Right renal cortex interstitium (tissue), 3 donors: ENCODE results near the gene SH2D4B. TPM values are rescaled to one million over a fixed set of nuclear protein-coding genes. Genes with fewer than 3 reads are reported as not detected.

Experiments used
- DNase-seq, 3 donors: peaks; one replicate each; pipeline ENCODE4 v3.0.0-alpha.2; 2013; ENCODE audit warnings: low read depth in 3 of 3, low spot score in 2 of 3
- polyA plus RNA-seq, 3 donors: library from polyadenylated mRNA; unstranded; fragments of 120-200 nt; gene quantifications; one replicate each; pipeline ENCODE4 v1.2.1, GENCODE V29; 2013; ENCODE audit not compliant: insufficient read length in 3 of 3

Gene SH2D4B
- polyA plus RNA-seq, 3 donors: 0.04 to 0.14 (median 0.12) TPM

- no peak for DNase-seq
These were observed 137.1 kb downstream of the SH2D4B start for GRCh38 chr10:80674809-80675208.

DNA sequence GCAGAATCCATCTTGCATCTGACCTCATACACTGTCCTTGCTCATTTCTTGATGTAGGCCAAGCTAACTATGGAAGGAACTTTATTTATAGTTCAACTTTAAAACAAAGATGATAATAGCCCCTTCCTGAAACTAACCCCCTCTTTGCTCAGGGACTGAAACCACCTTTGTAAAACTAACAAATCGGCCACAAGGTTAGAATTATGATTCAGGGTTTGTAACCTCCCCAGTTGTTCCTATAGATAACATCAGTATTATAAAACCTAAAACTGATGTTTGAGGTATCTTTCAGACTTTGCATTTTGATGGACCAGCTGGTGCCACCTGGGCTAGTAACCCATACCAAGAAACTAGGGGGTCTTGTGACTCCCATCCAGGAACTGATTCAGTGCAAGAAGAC lies 143.4 kb downstream of the SH2D4B start:
- DNase-seq: no peak

GRCh38 chr10:80684259-80684658 lies 146.6 kb downstream of the SH2D4B start:
- DNase-seq: no peak

GRCh38 chr10:80685355-80685754 lies 147.7 kb downstream of the SH2D4B start:
- DNase-seq: no peak

DNA sequence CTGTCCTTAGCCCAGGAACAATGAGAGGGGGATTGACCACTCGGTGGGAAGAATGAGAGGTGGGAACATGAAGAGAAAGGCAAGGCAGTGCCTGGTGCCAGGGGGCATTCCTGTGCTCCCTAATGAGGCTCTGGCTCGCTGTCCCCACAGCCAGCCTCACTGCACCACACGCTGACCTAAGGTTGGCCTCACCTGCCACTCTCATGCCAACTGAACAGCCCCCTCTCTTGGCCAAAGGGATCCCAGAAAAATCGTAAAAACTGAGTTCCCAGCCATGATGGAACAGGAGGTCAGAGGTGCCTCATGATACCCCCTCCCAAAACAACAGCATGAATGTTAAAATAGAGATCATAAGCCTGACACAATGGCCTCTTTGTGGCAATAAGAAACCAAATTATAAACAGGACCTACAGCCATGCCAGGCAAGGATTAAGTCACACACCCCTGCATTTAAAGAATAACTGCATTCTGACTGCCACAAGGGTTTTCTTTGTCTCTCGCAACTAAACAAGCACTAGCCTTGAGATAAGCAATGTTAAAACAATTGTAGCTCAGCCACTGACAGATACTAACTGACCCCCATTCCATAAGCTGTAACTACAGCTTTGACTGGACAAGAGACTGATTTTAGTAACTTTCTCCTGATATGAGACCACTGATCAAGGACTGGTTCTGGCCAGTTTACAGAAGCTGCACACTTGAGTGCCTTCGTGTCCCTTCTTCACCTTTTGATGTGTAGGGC lies 149.2 kb downstream of the SH2D4B start:
- no peak for DNase-seq

GRCh38 chr10:80687476-80687789 lies 149.7 kb downstream of the SH2D4B start:
- DNase-seq: no peak

DNA sequence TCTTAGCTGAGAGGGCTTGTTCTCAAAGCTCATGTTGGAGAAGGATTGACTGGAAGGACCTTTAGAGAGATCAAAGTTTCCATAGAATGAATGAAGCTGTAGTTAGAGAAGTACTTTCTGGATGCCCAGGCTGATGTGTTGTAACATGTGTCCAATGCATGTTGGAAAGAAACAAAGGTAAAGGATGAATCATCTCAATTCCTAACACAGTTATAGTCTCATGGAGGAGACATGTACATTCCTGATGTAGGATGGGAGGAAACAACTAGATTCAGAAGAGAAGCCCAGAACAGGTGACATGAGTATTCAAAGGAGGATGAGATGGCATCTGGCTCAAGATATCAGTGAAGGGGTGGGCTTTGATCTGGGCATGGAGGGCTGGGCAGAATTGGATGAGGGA lies 152.7 kb downstream of the SH2D4B start:
- no peak for DNase-seq

GRCh38 chr10:80691441-80691840 lies 153.7 kb downstream of the SH2D4B start:
- DNase-seq: no peak

DNA sequence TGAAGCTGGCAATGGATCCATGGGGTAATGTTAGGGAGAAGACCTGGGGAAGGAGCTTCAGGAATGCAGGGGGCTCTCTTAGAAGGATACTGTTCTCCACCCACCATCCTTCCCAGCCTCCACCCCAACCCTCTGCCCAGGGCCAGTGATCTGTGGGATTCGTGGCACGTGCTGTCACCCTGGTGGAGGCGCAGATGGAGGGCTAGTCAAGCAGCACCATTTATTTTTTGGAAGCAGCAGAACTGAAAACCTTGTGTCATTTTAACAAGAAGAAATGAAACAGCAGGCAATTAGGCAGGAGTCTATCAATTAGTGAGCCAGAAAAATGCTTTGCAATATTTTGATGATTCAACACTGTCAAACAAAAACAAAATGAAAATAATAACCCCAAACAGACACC lies 155.9 kb downstream of the SH2D4B start:
- DNase-seq: no peak

- no peak for DNase-seq
These were observed 157.2 kb downstream of the SH2D4B start for GRCh38 chr10:80694930-80695329.

Other genes starting within 250 kb of the SH2D4B start
- 1 to 10 TPM in 2 of 3 donors, under 1 TPM in 1; 0.67 to 1.2 (median 1.1) TPM for gene MAT1A, start 248.2 kb upstream of the SH2D4B start, polyA plus RNA-seq
- gene DYDC1, start 181.1 kb upstream of the SH2D4B start, polyA plus RNA-seq: under 1 TPM; 0.37 to 0.90 (median 0.49) TPM
- 1 to 10 TPM; 2.4 to 4.0 (median 3.1) TPM for gene DYDC2, start 181.1 kb upstream of the SH2D4B start, polyA plus RNA-seq
- gene PRXL2A, start 129.4 kb upstream of the SH2D4B start, polyA plus RNA-seq: 100 to 1,000 TPM; 116 to 134 (median 124) TPM
- 10 to 100 TPM; 81.6 to 86.2 (median 85.7) TPM for gene TSPAN14, start 83.6 kb upstream of the SH2D4B start, polyA plus RNA-seq